GM12891 (cell line): ENCODE data around the gene RPL27.

Source experiments
- POLR2A ChIP-seq: IDR thresholded peaks from 2 replicates; pipeline ENCODE4 v1.6.1; 2011; ENCODE audit warnings: low read depth, low read length, control low read depth
- POLR2AphosphoS5 ChIP-seq: IDR thresholded peaks from 2 replicates; pipeline ENCODE4 v1.6.1; 2011; ENCODE audit warnings: low read depth, low read length, control low read depth

DNA sequence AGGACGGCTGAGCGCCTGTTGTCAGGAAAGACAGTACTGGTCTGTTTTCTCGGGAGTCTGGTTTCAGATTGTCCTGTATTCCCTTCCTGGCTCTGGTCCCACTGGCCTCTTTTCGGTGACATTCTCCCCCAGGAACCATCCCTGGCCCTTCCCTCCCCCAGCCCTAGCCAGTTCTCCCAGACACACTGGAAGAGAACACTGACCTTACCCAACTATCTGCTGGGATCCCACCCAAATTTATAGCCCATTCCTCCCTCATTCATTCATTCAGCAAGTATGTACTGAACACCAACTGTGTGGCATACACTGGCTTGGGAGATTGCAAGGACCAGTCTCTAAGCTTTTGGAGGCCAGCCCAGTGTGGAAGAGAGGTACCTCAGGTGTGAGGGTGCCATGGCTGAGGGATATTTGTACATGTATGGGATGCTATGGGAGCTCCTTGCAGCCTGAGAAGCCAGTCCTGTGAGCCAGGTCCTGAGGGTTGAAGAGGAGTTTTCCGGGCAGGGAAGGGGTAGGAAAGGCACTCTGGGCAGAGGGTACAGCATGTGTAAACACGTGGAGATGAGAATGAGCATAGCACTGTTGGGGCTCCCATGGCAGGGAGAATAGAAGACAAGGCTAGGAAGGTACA lies 32.0 kb downstream of the RPL27 start:
- no peak for TF ChIP-seq POLR2A
- no peak for TF ChIP-seq POLR2AphosphoS5
